Skeletal muscle satellite cell (primary cell): ENCODE measurements around the gene PPP2R5C.

Source experiments
- H3K27me3 ChIP-seq: 2 replicates; pipeline ENCODE4 v1.7.0; 2013; ENCODE audit warnings: low read length; ENCODE audit not compliant: control insufficient read depth, insufficient read depth
- H3K36me3 ChIP-seq: 2 replicates; pipeline ENCODE4 v1.7.0; 2013; ENCODE audit warnings: mild to moderate bottlenecking, control low read depth, low read length; ENCODE audit not compliant: insufficient read depth
- H3K4me1 ChIP-seq: 2 replicates; pipeline ENCODE4 v1.7.0; 2013; ENCODE audit warnings: low read length; ENCODE audit not compliant: control insufficient read depth, insufficient read depth
- H3K4me2 ChIP-seq: 2 replicates; pipeline ENCODE4 v1.7.0; 2013; ENCODE audit warnings: mild to moderate bottlenecking, low read length
- H3K4me3 ChIP-seq: 2 replicates; pipeline ENCODE4 v1.7.0; 2013; ENCODE audit warnings: low read length
- H3K9ac ChIP-seq: 2 replicates; pipeline ENCODE4 v1.7.0; 2013; ENCODE audit warnings: mild to moderate bottlenecking, low read depth, low read length, moderate library complexity
- H3K9me3 ChIP-seq: replicated peaks from 2 replicates; pipeline ENCODE4 v1.7.0; 2013; ENCODE audit warnings: mild to moderate bottlenecking, control low read depth, low read length

Gene PPP2R5C

DNA sequence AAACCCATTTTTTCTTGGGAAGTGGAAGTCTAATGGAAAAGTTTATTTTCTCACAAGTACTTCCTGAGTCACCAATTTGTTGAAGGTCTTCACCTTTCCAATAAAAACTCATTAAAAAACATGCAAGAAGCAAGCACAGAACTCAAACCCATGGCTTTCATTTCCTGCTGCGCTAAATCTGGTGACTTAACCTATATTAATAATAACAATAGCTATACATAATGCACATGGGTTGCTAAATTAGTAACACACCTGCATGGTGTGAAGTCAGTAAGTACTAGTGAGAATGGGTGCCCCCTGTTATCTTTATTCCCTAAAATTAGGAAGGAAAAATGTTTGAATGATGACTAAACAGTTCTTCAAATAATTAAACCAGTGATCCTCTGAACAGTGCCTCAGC is 52.3 kb downstream of the PPP2R5C start:
- Histone ChIP-seq H3K27me3 (no peaks in the 10 kb centered on the region), H3K9ac (no peak overlapping the region), H3K9me3 (no peaks in the 10 kb centered on the region), H3K4me1 (peaks cover 25% of the 10 kb centered on the region), H3K4me2 (no peak overlapping the region), H3K36me3 (no peaks in the 10 kb centered on the region), H3K4me3 (no peak overlapping the region)

DNA sequence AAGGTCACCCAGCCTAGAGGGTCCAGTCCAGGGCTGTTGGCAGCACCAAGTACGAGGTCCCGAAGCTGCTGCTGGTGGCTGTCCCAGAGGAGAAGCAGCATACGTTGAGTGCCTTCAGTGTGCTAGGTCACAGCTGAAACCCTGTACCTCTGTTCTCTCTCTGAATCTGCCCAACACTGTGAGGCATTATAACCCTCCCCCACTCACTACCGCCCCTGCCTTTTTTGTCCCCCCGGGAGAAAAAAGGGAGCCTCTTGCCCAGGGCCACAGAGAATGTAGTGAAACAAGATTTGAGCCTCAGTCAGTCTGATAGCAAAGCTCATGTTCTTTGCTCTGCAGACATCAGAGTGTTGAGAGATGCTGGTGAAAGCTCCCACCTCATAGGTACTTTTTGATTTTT is 53.4 kb downstream of the PPP2R5C start:
- H3K4me3 ChIP-seq = no peak overlapping the region
- no peaks in the 10 kb centered on the region for H3K9me3 ChIP-seq
- no peak overlapping the region for H3K9ac ChIP-seq
- H3K4me2 ChIP-seq = no peak overlapping the region
- no peaks in the 10 kb centered on the region for H3K27me3 ChIP-seq
- H3K36me3 ChIP-seq = no peaks in the 10 kb centered on the region
- H3K4me1 ChIP-seq = peaks cover 19% of the 10 kb centered on the region

GRCh38 chr14:101815994-101816393 is 54.5 kb downstream of the PPP2R5C start:
- Histone ChIP-seq H3K4me3 (no peak overlapping the region), H3K9ac (no peak overlapping the region), H3K36me3 (no peaks in the 10 kb centered on the region), H3K4me2 (no peak overlapping the region), H3K27me3 (no peaks in the 10 kb centered on the region), H3K9me3 (no peaks in the 10 kb centered on the region), H3K4me1 (peaks cover 19% of the 10 kb centered on the region)

- no peaks in the 10 kb centered on the region for H3K9me3 ChIP-seq
- H3K9ac ChIP-seq = no peak overlapping the region
- H3K27me3 ChIP-seq = no peaks in the 10 kb centered on the region
- no peak overlapping the region for H3K4me3 ChIP-seq
- H3K4me2 ChIP-seq = no peak overlapping the region
- no peaks in the 10 kb centered on the region for H3K36me3 ChIP-seq
- H3K4me1 ChIP-seq = peaks cover 5% of the 10 kb centered on the region
These were observed 56.0 kb downstream of the PPP2R5C start for GRCh38 chr14:101817501-101818001.

- no peak overlapping the region for H3K9ac ChIP-seq
- no peaks in the 10 kb centered on the region for H3K27me3 ChIP-seq
- H3K9me3 ChIP-seq = no peaks in the 10 kb centered on the region
- peaks cover 8% of the 10 kb centered on the region for H3K4me1 ChIP-seq
- H3K4me2 ChIP-seq = no peak overlapping the region
- H3K36me3 ChIP-seq = no peaks in the 10 kb centered on the region
- H3K4me3 ChIP-seq = no peak overlapping the region
These were observed 57.9 kb downstream of the PPP2R5C start for GRCh38 chr14:101819251-101819990.

- Histone ChIP-seq H3K9ac (no peak overlapping the region), H3K4me2 (no peak overlapping the region), H3K4me1 (peaks cover 8% of the 10 kb centered on the region), H3K36me3 (peaks cover under 1% of the 10 kb centered on the region), H3K4me3 (no peak overlapping the region), H3K9me3 (no peaks in the 10 kb centered on the region), H3K27me3 (no peaks in the 10 kb centered on the region)
These were observed 58.8 kb downstream of the PPP2R5C start for GRCh38 chr14:101820283-101820798.

GRCh38 chr14:101821528-101821927 is 60.0 kb downstream of the PPP2R5C start:
- peaks cover 7% of the 10 kb centered on the region for H3K36me3 ChIP-seq
- H3K27me3 ChIP-seq = no peaks in the 10 kb centered on the region
- H3K9me3 ChIP-seq = no peaks in the 10 kb centered on the region
- H3K4me1 ChIP-seq = peaks cover 8% of the 10 kb centered on the region
- no peak overlapping the region for H3K4me2 ChIP-seq
- H3K9ac ChIP-seq = no peak overlapping the region
- no peak overlapping the region for H3K4me3 ChIP-seq

DNA sequence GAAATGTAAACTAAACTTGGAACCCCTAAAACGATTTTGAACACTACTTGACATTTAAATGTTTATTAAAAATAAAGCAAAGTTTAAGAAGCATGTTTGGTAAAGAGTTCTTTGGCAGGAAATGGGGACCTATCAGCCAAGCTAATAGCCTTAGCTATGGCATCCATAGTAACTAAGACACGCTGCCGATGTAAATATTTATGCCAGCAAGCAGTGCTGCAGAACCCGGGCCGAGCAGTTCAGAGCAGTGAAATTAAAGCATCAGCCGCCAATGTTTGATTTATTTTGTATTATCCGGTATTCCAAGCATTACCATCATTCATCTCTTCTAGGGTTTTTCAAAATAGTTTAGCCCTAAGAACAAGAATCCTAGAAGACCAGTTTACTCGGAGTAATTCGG is 61.6 kb downstream of the PPP2R5C start:
- no peak overlapping the region for H3K4me2 ChIP-seq
- H3K9me3 ChIP-seq = no peaks in the 10 kb centered on the region
- H3K36me3 ChIP-seq = peaks cover 7% of the 10 kb centered on the region
- no peak overlapping the region for H3K9ac ChIP-seq
- H3K4me1 ChIP-seq = peaks cover 8% of the 10 kb centered on the region
- H3K4me3 ChIP-seq = no peak overlapping the region
- H3K27me3 ChIP-seq = no peaks in the 10 kb centered on the region

- Histone ChIP-seq H3K4me3 (no peak overlapping the region), H3K4me2 (peak overlapping the region; percentile 16), H3K4me1 (peaks cover 8% of the 10 kb centered on the region), H3K27me3 (no peaks in the 10 kb centered on the region), H3K9ac (no peak overlapping the region), H3K36me3 (peaks cover 7% of the 10 kb centered on the region), H3K9me3 (no peaks in the 10 kb centered on the region)
These were observed 62.1 kb downstream of the PPP2R5C start for GRCh38 chr14:101823511-101824120.

DNA sequence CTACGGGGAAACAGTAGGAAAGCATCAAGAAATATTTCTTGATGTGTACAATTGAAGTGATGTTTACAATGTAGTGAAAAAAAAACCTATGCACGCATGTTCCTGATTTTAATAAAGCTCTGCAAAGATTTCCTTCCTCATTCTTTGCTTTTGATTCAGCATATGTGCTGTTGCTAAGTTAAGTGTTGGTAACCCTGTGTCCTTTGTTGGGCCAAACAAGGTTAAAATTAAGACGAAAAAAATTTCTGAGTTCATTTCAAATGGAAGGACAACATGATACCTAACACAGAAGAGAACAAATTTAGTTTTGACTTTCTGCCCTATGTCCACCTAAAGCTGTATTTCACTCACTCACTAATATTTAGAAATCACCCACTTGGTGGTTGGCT is 62.8 kb downstream of the PPP2R5C start:
- Histone ChIP-seq H3K36me3 (peaks cover 9% of the 10 kb centered on the region), H3K27me3 (no peaks in the 10 kb centered on the region), H3K4me2 (no peak overlapping the region), H3K9ac (no peak overlapping the region), H3K4me3 (no peak overlapping the region), H3K4me1 (peaks cover 8% of the 10 kb centered on the region), H3K9me3 (no peaks in the 10 kb centered on the region)

GRCh38 chr14:101825797-101826196 is 64.3 kb downstream of the PPP2R5C start:
- H3K9ac ChIP-seq = no peak overlapping the region
- H3K36me3 ChIP-seq = peaks cover 14% of the 10 kb centered on the region
- H3K4me2 ChIP-seq = no peak overlapping the region
- no peaks in the 10 kb centered on the region for H3K27me3 ChIP-seq
- no peak overlapping the region for H3K4me3 ChIP-seq
- H3K4me1 ChIP-seq = peaks cover 8% of the 10 kb centered on the region
- no peaks in the 10 kb centered on the region for H3K9me3 ChIP-seq
